Measurements from ENCODE around the gene HASPIN. TPM values are rescaled to one million over a fixed set of nuclear protein-coding genes. Genes with fewer than 3 reads are reported as not detected.
A peak's percentile ranks its signal among the peaks of the same experiment; 100 is the strongest.

HASPIN gene
- total and polyA plus RNA-seq, 3 donors from 2014 or later = 14.9 to 20.5 (median 16.7) TPM

- intact Hi-C loops (cut with DNase I; ENCODE audit: low total_unique reads) = no loop called here
- H3K27me3 ChIP-seq = no peaks in the 10 kb centered on the region
- no peak for TF ChIP-seq POLR2A (IDR thresholded peaks at IDR 0.05)
- TF ChIP-seq, protein P1, sequence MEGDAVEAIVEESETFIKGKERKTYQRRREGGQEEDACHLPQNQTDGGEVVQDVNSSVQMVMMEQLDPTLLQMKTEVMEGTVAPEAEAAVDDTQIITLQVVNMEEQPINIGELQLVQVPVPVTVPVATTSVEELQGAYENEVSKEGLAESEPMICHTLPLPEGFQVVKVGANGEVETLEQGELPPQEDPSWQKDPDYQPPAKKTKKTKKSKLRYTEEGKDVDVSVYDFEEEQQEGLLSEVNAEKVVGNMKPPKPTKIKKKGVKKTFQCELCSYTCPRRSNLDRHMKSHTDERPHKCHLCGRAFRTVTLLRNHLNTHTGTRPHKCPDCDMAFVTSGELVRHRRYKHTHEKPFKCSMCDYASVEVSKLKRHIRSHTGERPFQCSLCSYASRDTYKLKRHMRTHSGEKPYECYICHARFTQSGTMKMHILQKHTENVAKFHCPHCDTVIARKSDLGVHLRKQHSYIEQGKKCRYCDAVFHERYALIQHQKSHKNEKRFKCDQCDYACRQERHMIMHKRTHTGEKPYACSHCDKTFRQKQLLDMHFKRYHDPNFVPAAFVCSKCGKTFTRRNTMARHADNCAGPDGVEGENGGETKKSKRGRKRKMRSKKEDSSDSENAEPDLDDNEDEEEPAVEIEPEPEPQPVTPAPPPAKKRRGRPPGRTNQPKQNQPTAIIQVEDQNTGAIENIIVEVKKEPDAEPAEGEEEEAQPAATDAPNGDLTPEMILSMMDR (IDR thresholded peaks at IDR 0.05) = no peak
Measured at GRCh38 chr17:3695129-3695722, 28.5 kb upstream of the HASPIN start.

GRCh38 chr17:3695723-3696411, 27.8 kb upstream of the HASPIN start, which contains the start of gene P2RX5:
Gene P2RX5, minus strand, starts transcription at chr17:3696155. Its CDS starts 150 bp downstream, at chr17:3696005.
- Histone ChIP-seq H3K27ac (no peak within 1 kb of the TSS), H3K36me3 (ENCODE audit: low read depth, missing control alignments) (no peaks in the 10 kb centered on the region), H3K4me3 (peak within 1 kb of the TSS; percentile 20 to 34), H3K27me3 (no peaks in the 10 kb centered on the region), H3K9me3 (no peaks in the 10 kb centered on the region), H3K4me1 (peaks cover 12% of the 10 kb centered on the region)
- DNase-seq = no peak
- TF ChIP-seq, protein P1 (IDR thresholded peaks at IDR 0.05) = no peak
- no peak for TF ChIP-seq POLR2A (IDR thresholded peaks at IDR 0.05)
- 0 to 1% methylated on average over 17 to 62 of the region's 65 CpGs for WGBS, 2 donors
- intact Hi-C loops (cut with DNase I; ENCODE audit: low total_unique reads) = no loop called here

More at GRCh38 chr17:3695129-3695722, 28.5 kb upstream of the HASPIN start:
- WGBS, 2 donors = 5 to 8% methylated on average over 7 to 16 of the region's 17 CpGs
- H3K36me3 ChIP-seq (ENCODE audit: low read depth, missing control alignments) = no peaks in the 10 kb centered on the region
- H3K4me3 ChIP-seq = peak overlapping the region; percentile 20 to 34
- DNase-seq = no peak
- H3K4me1 ChIP-seq = peaks cover 12% of the 10 kb centered on the region
- H3K27ac ChIP-seq = no peak overlapping the region
- H3K9me3 ChIP-seq = no peaks in the 10 kb centered on the region

GRCh38 chr17:3697103-3697476, 26.6 kb upstream of the HASPIN start:
- no peak for DNase-seq
- no peaks in the 10 kb centered on the region for H3K36me3 ChIP-seq (ENCODE audit: low read depth, missing control alignments)
- TF ChIP-seq POLR2A (IDR thresholded peaks at IDR 0.05) = no peak
- TF ChIP-seq, protein P1 (IDR thresholded peaks at IDR 0.05) = no peak
- WGBS, 2 donors = 34 to 46% methylated on average over 8 to 12 of the region's 12 CpGs
- intact Hi-C loops (cut with DNase I; ENCODE audit: low total_unique reads) = no loop called here
- peaks cover 12% of the 10 kb centered on the region for H3K4me1 ChIP-seq
- no peak overlapping the region for H3K4me3 ChIP-seq
- H3K9me3 ChIP-seq = no peaks in the 10 kb centered on the region
- no peak overlapping the region for H3K27ac ChIP-seq
- H3K27me3 ChIP-seq = no peaks in the 10 kb centered on the region

DNA sequence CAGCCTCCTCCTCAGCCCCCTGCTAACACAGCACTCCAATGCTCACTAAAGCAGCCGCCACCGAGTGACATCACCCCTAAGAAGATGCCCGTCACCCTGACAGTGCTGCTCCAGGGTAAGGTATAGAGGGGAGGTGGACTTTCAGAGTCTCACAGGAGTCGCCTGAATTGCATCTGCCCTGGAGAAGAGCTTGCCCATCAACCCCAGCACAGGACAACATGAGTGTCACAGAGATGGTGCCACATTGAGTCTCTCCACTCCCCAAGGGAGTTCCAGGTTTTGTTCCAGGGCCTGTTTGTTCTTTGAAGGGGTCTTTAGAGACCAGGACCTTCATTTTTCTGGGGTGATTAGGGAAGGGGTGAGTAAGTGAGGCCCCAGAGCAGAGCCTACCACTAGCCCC, 25.6 kb upstream of the HASPIN start:
- Histone ChIP-seq H3K27me3 (no peaks in the 10 kb centered on the region), H3K36me3 (ENCODE audit: low read depth, missing control alignments) (no peaks in the 10 kb centered on the region), H3K4me1 (peaks cover 12% of the 10 kb centered on the region), H3K27ac (no peak overlapping the region), H3K9me3 (no peaks in the 10 kb centered on the region), H3K4me3 (no peak overlapping the region)
- 93 to 97% methylated on average over 4 of the region's 4 CpGs for WGBS, 2 donors
- TF ChIP-seq POLR2A (IDR thresholded peaks at IDR 0.05) = no peak
- TF ChIP-seq, protein P1 (IDR thresholded peaks at IDR 0.05) = no peak
- DNase-seq = no peak
- intact Hi-C loops (cut with DNase I; ENCODE audit: low total_unique reads) = no loop called here

All from testis (tissue), 3 donors.